ENCODE data around the gene DEFB131A.
"Not testable (repeated sequence)": the region's sequence is repeated elsewhere in the genome, so short reads cannot be mapped to it uniquely, and the experiment has no call there.

DNA sequence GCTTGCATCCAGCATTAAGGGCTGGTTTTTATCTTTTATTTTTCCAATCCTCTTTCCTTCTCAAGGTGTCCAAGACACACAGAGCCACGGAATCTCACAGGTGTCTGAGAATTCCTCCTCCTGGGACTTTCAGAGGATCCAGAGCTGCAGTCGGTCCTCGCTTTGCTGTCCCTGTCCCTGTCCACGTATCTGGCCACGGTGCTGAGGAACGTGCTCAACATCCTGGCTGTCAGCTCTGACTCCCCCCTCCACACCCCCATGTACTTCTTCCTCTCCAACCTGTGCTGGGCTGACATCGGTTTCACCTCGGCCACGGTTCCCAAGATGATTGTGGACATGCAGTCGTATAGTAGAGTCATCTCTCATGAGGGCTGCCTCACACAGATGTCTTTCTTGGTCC is 39.5 kb downstream of the DEFB131A start:
- TF ChIP-seq, protein P1, sequence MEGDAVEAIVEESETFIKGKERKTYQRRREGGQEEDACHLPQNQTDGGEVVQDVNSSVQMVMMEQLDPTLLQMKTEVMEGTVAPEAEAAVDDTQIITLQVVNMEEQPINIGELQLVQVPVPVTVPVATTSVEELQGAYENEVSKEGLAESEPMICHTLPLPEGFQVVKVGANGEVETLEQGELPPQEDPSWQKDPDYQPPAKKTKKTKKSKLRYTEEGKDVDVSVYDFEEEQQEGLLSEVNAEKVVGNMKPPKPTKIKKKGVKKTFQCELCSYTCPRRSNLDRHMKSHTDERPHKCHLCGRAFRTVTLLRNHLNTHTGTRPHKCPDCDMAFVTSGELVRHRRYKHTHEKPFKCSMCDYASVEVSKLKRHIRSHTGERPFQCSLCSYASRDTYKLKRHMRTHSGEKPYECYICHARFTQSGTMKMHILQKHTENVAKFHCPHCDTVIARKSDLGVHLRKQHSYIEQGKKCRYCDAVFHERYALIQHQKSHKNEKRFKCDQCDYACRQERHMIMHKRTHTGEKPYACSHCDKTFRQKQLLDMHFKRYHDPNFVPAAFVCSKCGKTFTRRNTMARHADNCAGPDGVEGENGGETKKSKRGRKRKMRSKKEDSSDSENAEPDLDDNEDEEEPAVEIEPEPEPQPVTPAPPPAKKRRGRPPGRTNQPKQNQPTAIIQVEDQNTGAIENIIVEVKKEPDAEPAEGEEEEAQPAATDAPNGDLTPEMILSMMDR (conservative IDR thresholded peaks at IDR 0.05; ENCODE audit: low read length), result not testable (repeated sequence)
- not testable (repeated sequence) for TF ChIP-seq EZH2phosphoT487 (IDR thresholded peaks at IDR 0.05; ENCODE audit: borderline replicate concordance)
